GM12874 (cell line): ENCODE measurements around the gene NELL1.

Experiments used
- TF ChIP-seq, protein P1 (sequence below): IDR thresholded peaks from 2 replicates; pipeline ENCODE4 v1.5.1; 2011; ENCODE audit warnings: low read depth, mild to moderate bottlenecking, control low read depth, low read length, moderate library complexity; ENCODE audit not compliant: insufficient read depth

Gene NELL1

DNA sequence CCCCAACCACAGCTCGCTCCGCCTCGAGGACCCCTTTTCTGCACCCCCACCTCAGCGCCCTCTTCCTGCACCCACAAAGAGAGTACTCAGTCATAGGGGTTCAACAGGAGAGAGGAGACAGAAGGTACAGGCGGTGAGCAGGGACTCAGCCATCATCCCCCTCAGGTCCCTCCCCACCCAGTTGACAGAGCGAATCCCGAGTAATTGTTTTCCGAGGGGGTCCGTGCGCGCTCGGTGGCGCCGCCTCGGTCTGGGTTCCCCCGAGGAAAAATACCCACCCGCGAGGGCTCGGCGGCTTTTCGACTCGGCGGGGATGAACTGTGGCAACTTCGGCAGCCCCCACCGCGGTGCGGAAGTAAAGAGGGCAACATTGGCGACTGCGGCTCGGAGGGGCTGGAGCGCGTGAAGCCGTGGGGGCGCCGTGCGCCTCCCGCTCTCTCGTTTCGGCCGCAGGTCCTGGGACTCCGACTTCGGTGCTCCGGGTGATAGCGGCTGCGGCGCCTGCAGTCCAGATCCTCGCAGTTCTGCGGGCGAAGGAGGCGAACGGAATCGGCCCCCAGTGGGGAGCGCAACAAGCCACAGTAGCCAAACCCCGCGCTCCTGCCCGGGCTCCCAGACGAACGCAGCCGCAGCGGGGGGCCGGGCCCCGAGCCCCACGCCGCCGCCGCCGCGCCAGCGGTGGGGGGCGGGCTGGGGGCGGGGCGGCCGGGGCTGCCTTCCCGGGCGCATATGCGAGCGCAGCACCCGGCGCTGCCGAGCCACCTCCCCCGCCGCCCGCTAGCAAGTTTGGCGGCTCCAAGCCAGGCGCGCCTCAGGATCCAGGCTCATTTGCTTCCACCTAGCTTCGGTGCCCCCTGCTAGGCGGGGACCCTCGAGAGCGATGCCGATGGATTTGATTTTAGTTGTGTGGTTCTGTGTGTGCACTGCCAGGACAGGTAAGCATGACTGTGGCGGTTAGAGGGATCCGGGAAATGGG is at the start of gene NELL1:
TSS of gene NELL1 (plus strand) at position 743 of the 976 bp plus-strand sequence.
- TF ChIP-seq, protein P1, sequence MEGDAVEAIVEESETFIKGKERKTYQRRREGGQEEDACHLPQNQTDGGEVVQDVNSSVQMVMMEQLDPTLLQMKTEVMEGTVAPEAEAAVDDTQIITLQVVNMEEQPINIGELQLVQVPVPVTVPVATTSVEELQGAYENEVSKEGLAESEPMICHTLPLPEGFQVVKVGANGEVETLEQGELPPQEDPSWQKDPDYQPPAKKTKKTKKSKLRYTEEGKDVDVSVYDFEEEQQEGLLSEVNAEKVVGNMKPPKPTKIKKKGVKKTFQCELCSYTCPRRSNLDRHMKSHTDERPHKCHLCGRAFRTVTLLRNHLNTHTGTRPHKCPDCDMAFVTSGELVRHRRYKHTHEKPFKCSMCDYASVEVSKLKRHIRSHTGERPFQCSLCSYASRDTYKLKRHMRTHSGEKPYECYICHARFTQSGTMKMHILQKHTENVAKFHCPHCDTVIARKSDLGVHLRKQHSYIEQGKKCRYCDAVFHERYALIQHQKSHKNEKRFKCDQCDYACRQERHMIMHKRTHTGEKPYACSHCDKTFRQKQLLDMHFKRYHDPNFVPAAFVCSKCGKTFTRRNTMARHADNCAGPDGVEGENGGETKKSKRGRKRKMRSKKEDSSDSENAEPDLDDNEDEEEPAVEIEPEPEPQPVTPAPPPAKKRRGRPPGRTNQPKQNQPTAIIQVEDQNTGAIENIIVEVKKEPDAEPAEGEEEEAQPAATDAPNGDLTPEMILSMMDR = no peak

DNA sequence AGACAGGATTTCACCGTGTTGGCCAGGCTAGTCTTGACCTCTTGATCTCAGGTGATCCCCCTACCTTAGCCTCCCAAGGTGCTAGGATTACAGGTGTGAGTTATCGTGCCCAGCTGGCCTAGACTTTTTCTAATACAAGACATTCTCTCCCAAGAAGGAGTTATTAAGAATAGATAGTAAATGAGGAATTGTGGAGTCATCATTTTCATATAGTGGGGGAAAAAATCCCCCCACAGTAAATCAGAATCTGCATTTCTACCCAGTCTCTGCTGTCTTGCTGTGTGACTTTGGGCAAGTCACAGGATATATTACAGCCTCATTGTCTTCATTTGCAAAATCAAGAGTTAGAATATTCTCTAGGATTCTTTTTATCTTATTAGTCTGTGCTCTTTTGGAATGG is 48.4 kb upstream of the NELL1 start:
- TF ChIP-seq, protein P1 = no peak

DNA sequence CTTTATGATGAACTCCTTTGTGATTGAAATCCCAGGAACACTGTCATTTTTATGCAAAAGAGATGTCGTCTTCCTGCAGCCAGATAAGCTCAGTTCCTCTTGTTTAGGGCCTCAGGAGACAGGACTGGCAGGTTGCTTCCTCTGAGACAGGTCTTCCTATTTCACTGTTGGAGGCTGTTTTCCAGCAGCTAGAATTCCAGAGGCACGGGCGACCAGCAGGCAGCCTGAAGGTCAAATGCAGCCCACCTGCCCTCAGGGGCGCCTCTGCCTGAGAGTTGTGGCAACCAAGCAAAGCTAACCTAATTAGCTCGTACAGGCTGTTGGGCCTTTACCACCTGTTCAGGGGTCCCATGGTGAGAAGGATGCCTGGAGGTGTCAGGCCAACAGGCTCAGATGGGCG is 47.7 kb upstream of the NELL1 start:
- TF ChIP-seq, protein P1 = no peak

DNA sequence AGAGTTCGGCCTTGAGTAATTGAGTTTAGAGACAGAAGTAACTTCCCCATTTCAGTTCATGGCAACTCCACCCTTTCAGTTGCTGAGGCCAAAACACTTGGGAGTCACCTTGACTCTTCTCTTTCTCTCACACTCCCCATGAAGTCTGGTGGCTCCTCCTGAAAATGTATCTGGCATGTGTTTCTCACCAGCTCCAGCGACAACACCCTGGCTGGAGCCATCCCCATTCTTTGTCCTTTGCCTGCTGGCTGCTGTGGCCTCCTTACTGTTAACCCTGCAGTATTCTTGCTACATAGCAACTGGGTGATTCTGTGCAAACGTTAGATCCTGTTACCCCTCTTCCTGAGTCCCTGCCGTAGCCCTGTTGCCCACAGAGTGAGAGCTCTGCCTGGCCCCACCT is 46.1 kb upstream of the NELL1 start:
- TF ChIP-seq, protein P1 = no peak

DNA sequence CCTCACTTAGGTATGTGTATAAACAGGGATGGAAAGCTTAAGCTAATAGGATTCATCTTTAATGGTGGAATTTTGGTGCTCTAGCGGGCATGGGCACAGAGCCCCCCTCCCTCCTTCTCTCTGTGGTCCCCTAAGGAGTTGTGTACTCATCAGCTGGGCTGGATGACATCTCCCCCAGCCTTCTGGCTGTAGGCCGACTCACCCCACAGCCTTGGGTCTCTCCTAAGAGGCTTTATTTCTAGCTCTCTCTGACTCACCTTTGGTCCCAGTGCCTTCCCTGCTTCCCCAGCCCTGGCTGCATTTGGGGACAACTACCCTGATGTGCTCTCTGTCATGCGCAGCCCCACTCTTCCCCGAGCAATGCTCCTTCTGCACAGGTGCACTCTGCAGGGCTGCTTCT is 43.1 kb upstream of the NELL1 start:
- TF ChIP-seq, protein P1 = no peak

DNA sequence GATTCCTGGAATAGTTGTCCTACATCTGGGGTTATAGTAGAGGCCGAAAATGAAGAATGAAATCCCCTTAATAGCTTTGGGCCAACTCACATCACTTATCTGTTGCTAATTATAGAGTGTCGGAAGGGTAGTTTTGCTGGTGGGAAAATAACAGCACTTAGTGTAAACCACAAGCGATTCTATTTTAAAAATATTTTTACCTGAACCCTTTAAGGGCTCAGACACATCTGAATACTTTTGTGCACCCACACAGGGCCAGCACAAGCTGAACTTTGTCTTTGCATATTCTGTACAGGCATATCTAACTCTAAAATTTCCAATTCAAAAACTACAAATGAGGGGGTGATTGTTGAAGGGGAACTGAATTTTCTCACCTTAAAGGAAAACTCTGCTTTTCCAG is 42.4 kb upstream of the NELL1 start:
- TF ChIP-seq, protein P1 = no peak

DNA sequence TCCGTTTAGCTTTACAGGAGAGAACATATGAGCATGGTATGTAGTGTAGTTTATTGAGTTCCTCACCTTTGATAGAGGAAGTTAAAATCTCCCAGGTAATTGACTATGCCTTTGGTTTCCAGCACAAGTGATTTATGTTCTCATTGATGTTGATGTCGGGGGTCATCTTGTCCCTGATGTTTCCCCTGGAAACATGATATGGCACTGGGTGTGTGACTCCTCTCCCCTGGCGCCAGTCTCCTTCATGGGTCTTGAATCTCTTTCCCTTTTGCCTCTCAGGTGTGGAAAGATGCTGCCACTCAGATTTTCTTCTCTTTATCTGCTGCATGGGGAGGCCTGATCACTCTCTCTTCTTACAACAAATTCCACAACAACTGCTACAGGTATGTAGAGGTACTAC is 41.7 kb upstream of the NELL1 start:
- TF ChIP-seq, protein P1 = no peak
